Activated naive CD4-positive, alpha-beta T cell treated with Interleukin-2 at 50 U/mL for 16 hours (primary cell): ENCODE results near the gene MYRF.

Source experiments
- DNase-seq: peaks from one replicate; pipeline ENCODE4 v3.0.0-alpha.2; 2020

Gene MYRF

GRCh38 chr11:61752117-61752924 lies at the start of gene MYRF:
Gene MYRF, plus strand, starts transcription at chr11:61752636. Its CDS starts 109 bp downstream, at chr11:61752745.
- DNase-seq: peak; percentile 67

GRCh38 chr11:61702701-61703312 lies 49.6 kb upstream of the MYRF start:
- DNase-seq: no peak

- no peak for DNase-seq
Measured at GRCh38 chr11:61704838-61705237, 47.6 kb upstream of the MYRF start.

- DNase-seq: no peak
Measured at GRCh38 chr11:61706452-61707400, 45.7 kb upstream of the MYRF start.

- no peak for DNase-seq
Measured at GRCh38 chr11:61707574-61707973, 44.9 kb upstream of the MYRF start.

GRCh38 chr11:61709110-61709509 lies 43.3 kb upstream of the MYRF start:
- no peak for DNase-seq

- DNase-seq: no peak
Measured at GRCh38 chr11:61709572-61709971, 42.9 kb upstream of the MYRF start.

- no peak for DNase-seq
Measured at GRCh38 chr11:61710019-61710418, 42.4 kb upstream of the MYRF start.

- DNase-seq: no peak
Measured at GRCh38 chr11:61711037-61711436, 41.4 kb upstream of the MYRF start.

GRCh38 chr11:61711498-61711897 lies 40.9 kb upstream of the MYRF start:
- no peak for DNase-seq

- no peak for DNase-seq
Measured at GRCh38 chr11:61712314-61712713, 40.1 kb upstream of the MYRF start.

- DNase-seq: no peak
Measured at GRCh38 chr11:61712846-61713245, 39.6 kb upstream of the MYRF start.

GRCh38 chr11:61713464-61713863 lies 39.0 kb upstream of the MYRF start:
- no peak for DNase-seq

GRCh38 chr11:61713906-61714305 lies 38.5 kb upstream of the MYRF start:
- no peak for DNase-seq

GRCh38 chr11:61714316-61714715 lies 38.1 kb upstream of the MYRF start:
- DNase-seq: no peak

GRCh38 chr11:61714916-61715315 lies 37.5 kb upstream of the MYRF start:
- no peak for DNase-seq

- no peak for DNase-seq
Measured at GRCh38 chr11:61715867-61716266, 36.6 kb upstream of the MYRF start.

- no peak for DNase-seq
Measured at GRCh38 chr11:61716478-61717285, 35.8 kb upstream of the MYRF start.

GRCh38 chr11:61717286-61718033 lies 35.0 kb upstream of the MYRF start:
- no peak for DNase-seq

- no peak for DNase-seq
Measured at GRCh38 chr11:61718046-61718531, 34.3 kb upstream of the MYRF start.

- DNase-seq: no peak
Measured at GRCh38 chr11:61718621-61719302, 33.7 kb upstream of the MYRF start.
